HTR-8/SVneo (cell line): ENCODE measurements around the gene ALS2.
"Not testable (repeated sequence)": the region's sequence is repeated elsewhere in the genome, so short reads cannot be mapped to it uniquely, and the experiment has no call there.

Source experiments
- DNase-seq: peaks from one replicate; pipeline ENCODE4 v3.0.0; 2011; ENCODE audit warnings: low spot score, mixed read lengths; ENCODE audit not compliant: insufficient read length
- FAIRE-seq: peaks from 2 replicates; lab custom pipeline; 2011; peaks lifted over from hg19 to GRCh38; lab: Jason Lieb, UNC

The ALS2 gene

GRCh38 chr2:201696151-201696659 is 84.5 kb downstream of the ALS2 start:
- DNase-seq (peak; percentile 21), FAIRE-seq (peak; percentile 74)

GRCh38 chr2:201685156-201685555 is 95.6 kb downstream of the ALS2 start:
- FAIRE-seq = no peak

GRCh38 chr2:201680743-201681142 is 100.0 kb downstream of the ALS2 start:
- peak; percentile 54 for FAIRE-seq

More at GRCh38 chr2:201685156-201685555, 95.6 kb downstream of the ALS2 start:
- DNase-seq = no peak

GRCh38 chr2:201678401-201678800 is 102.3 kb downstream of the ALS2 start:
- FAIRE-seq (no peak), DNase-seq (no peak)

More at GRCh38 chr2:201680743-201681142, 100.0 kb downstream of the ALS2 start:
- peak; percentile 41 for DNase-seq

- DNase-seq (no peak), FAIRE-seq (no peak)
These were observed 105.3 kb downstream of the ALS2 start for GRCh38 chr2:201675454-201675853.

GRCh38 chr2:201674794-201675193 is 105.9 kb downstream of the ALS2 start:
- no peak for DNase-seq
- FAIRE-seq = no peak

- FAIRE-seq (no peak), DNase-seq (no peak)
These were observed 106.4 kb downstream of the ALS2 start for GRCh38 chr2:201674298-201674697.

GRCh38 chr2:201673546-201673945 is 107.2 kb downstream of the ALS2 start:
- FAIRE-seq (no peak), DNase-seq (no peak)

GRCh38 chr2:201671205-201671604 is 109.5 kb downstream of the ALS2 start:
- FAIRE-seq, DNase-seq: not testable (repeated sequence)

- DNase-seq (no peak), FAIRE-seq (no peak)
These were observed 110.9 kb downstream of the ALS2 start for GRCh38 chr2:201669865-201670264.

- FAIRE-seq = no peak
- no peak for DNase-seq
These were observed 112.3 kb downstream of the ALS2 start for GRCh38 chr2:201668402-201668910.

GRCh38 chr2:201664334-201664733 is 116.4 kb downstream of the ALS2 start:
- FAIRE-seq = peak; percentile 23
- DNase-seq = no peak

- no peak for DNase-seq
- no peak for FAIRE-seq
These were observed 119.4 kb downstream of the ALS2 start for GRCh38 chr2:201661366-201661765.

- FAIRE-seq (no peak), DNase-seq (no peak)
These were observed 120.3 kb downstream of the ALS2 start for GRCh38 chr2:201660293-201660895.

- FAIRE-seq (no peak), DNase-seq (no peak)
These were observed 124.0 kb downstream of the ALS2 start for GRCh38 chr2:201656740-201657139.

GRCh38 chr2:201656102-201656501 is 124.6 kb downstream of the ALS2 start:
- DNase-seq (no peak), FAIRE-seq (no peak)

- DNase-seq (peak; percentile 34), FAIRE-seq (no peak)
These were observed 125.9 kb downstream of the ALS2 start for GRCh38 chr2:201654616-201655384.

- DNase-seq (no peak), FAIRE-seq (no peak)
These were observed 127.5 kb downstream of the ALS2 start for GRCh38 chr2:201653221-201653620.
